A549 (cell line): Measurements from ENCODE around the gene TGFBRAP1. TPM values are rescaled to one million over a fixed set of nuclear protein-coding genes. Genes with fewer than 3 reads are reported as not detected.

Source experiments
- ATAC-seq, 2 experiments: fragments of 200-7000 bp in 1 of 2; fragments of >200 bp in 1 of 2; cut with Nextera tagmentation in 1 of 2; cut with Tn5 transposase in 1 of 2; 3 replicates each; pipeline versions ENCODE4 v1.8.0 to v1.9.1; 2018 to 2020; ENCODE audit warnings: mild to moderate bottlenecking in 1 of 2, moderate library complexity in 1 of 2
- CTCF ChIA-PET: fragments of 300-600 bp; sonication (Branson Sonifier 250); formaldehyde crosslinking; extraction: SDS; loops from one replicate; lab custom pipeline; 2021; ENCODE audit warnings: antibody characterized with exemption, inconsistent platforms; lab: Yijun Ruan, JAX
- POLR2A ChIA-PET: fragments of 350-600 bp; formaldehyde crosslinking; extraction: SDS; loops from one replicate; lab custom pipeline; 2021; ENCODE audit warnings: antibody characterized with exemption, inconsistent platforms; lab: Yijun Ruan, JAX
- DNase-seq, 2 experiments: peaks; one replicate each; pipeline versions ENCODE4 v3.0.0 to v3.0.0-alpha.2; 2011 to 2016; ENCODE audit warnings: low read depth in 1 of 2, low spot score in 1 of 2
- FAIRE-seq: peaks from 2 replicates; lab custom pipeline; 2011; peaks lifted over from hg19 to GRCh38; lab: Jason Lieb, UNC
- H3K27ac ChIP-seq, 2 experiments: fragments of >200 bp; sonication (Bioruptor Twin); formaldehyde crosslinking; 3 replicates each; pipeline ENCODE4 v1.5.1; 2016 to 2017
- H3K4me1 ChIP-seq: fragments of >200 bp; sonication (Bioruptor Twin); formaldehyde crosslinking; 3 replicates; pipeline ENCODE4 v1.6.1; 2016
- H3K4me2 ChIP-seq: fragments of >200 bp; sonication (Bioruptor Twin); formaldehyde crosslinking; 3 replicates; pipeline ENCODE4 v1.6.1; 2016
- H3K4me3 ChIP-seq: fragments of >200 bp; sonication (Bioruptor Twin); formaldehyde crosslinking; 3 replicates; pipeline ENCODE4 v1.5.1; 2016
- H3K9me3 ChIP-seq: fragments of >200 bp; sonication (Bioruptor Twin); formaldehyde crosslinking; 3 replicates; pipeline ENCODE4 v1.6.1; 2016
- ATOH8 ChIP-seq: fragments of 250-450 bp; sonication (Bioruptor Pico); IDR thresholded peaks from 2 replicates; pipeline ENCODE4 v1.5.0; 2020; ENCODE audit warnings: low read depth, mild to moderate bottlenecking, moderate library complexity
- CBX2 ChIP-seq: fragments of 200-600 bp; sonication (generic); IDR thresholded peaks from 2 replicates; pipeline ENCODE4 v1.6.1; 2016; ENCODE audit warnings: low read depth, mild to moderate bottlenecking, borderline replicate concordance
- CBX8 ChIP-seq: fragments of 200-600 bp; sonication (generic); IDR thresholded peaks from 2 replicates; pipeline ENCODE4 v1.6.1; 2016
- EHMT2 ChIP-seq: fragments of 200-600 bp; sonication (generic); IDR thresholded peaks from 2 replicates; pipeline ENCODE4 v1.6.1; 2016; ENCODE audit warnings: antibody characterized with exemption, low read depth, mild to moderate bottlenecking, moderate library complexity
- EP300 ChIP-seq, 2 experiments: fragments of >200 bp; sonication (Bioruptor Twin); formaldehyde crosslinking; IDR thresholded peaks; 2 replicates in 1 of 2; 3 replicates in 1 of 2; pipeline ENCODE4 v1.6.1; 2016 to 2017
- FOSB ChIP-seq: fragments of 250-450 bp; sonication (Bioruptor Pico); IDR thresholded peaks from 2 replicates; pipeline ENCODE4 v1.5.0; 2020; ENCODE audit warnings: mild to moderate bottlenecking, moderate library complexity
- FOXS1 ChIP-seq: fragments of 250-450 bp; sonication (Bioruptor Pico); IDR thresholded peaks from 2 replicates; pipeline ENCODE4 v1.5.0; 2020; ENCODE audit warnings: mild to moderate bottlenecking, moderate library complexity
- HES2 ChIP-seq: fragments of >200 bp; sonication (Bioruptor Twin); formaldehyde crosslinking; IDR thresholded peaks from 2 replicates; pipeline ENCODE4 v1.6.1; 2016
- HOXB13 ChIP-seq: fragments of 250-450 bp; sonication (Bioruptor Pico); IDR thresholded peaks from 2 replicates; pipeline ENCODE4 v1.5.0; 2020; ENCODE audit warnings: low read depth, mild to moderate bottlenecking, moderate library complexity
- HOXB5 ChIP-seq: fragments of 250-450 bp; sonication (Bioruptor Pico); IDR thresholded peaks from 2 replicates; pipeline ENCODE4 v1.5.0; 2020; ENCODE audit warnings: mild to moderate bottlenecking, moderate library complexity
- JUN ChIP-seq, 2 experiments: fragments of >200 bp; sonication (Bioruptor Twin); formaldehyde crosslinking; IDR thresholded peaks; 2 replicates in 1 of 2; 3 replicates in 1 of 2; pipeline ENCODE4 v1.6.1; 2016 to 2017
- JUNB ChIP-seq: fragments of >200 bp; sonication (Bioruptor Twin); formaldehyde crosslinking; IDR thresholded peaks from 2 replicates; pipeline ENCODE4 v1.6.1; 2016
- KDM1A ChIP-seq: fragments of 200-600 bp; sonication (generic); IDR thresholded peaks from 2 replicates; pipeline ENCODE4 v1.6.1; 2016; ENCODE audit warnings: low read depth, mild to moderate bottlenecking
- MAX ChIP-seq: IDR thresholded peaks from 2 replicates; pipeline ENCODE4 v1.6.1; 2012
- MYC ChIP-seq: IDR thresholded peaks from 2 replicates; pipeline ENCODE4 v1.6.1; 2012; ENCODE audit warnings: mild to moderate bottlenecking, inconsistent platforms, low read length, improper control_type of control experiment, borderline replicate concordance
- NR3C1 ChIP-seq: fragments of >200 bp; sonication (Bioruptor Twin); formaldehyde crosslinking; IDR thresholded peaks from 3 replicates; pipeline ENCODE4 v1.6.1; 2017
- PHF8 ChIP-seq: fragments of 200-600 bp; sonication (generic); IDR thresholded peaks from 2 replicates; pipeline ENCODE4 v1.6.1; 2016; ENCODE audit warnings: low read depth, mild to moderate bottlenecking, antibody characterized with exemption, moderate library complexity, borderline replicate concordance
- POLR2A ChIP-seq: IDR thresholded peaks from 2 replicates; pipeline ENCODE4 v1.6.1; 2012; ENCODE audit warnings: mild to moderate bottlenecking, low read length
- POLR2AphosphoS2 ChIP-seq: conservative IDR thresholded peaks from 2 replicates; pipeline ENCODE4 v1.6.1; 2012; ENCODE audit warnings: low read length, improper control_type of control experiment, inconsistent platforms
- RARB ChIP-seq: fragments of 250-450 bp; sonication (Bioruptor Pico); IDR thresholded peaks from 2 replicates; pipeline ENCODE4 v1.8.0; 2021; ENCODE audit warnings: mild to moderate bottlenecking, moderate library complexity
- RFX5 ChIP-seq: fragments of 450-650 bp; IDR thresholded peaks from 2 replicates; pipeline ENCODE4 v1.7.1; 2014; ENCODE audit warnings: antibody characterized with exemption, mild to moderate bottlenecking, moderate library complexity
- RNF2 ChIP-seq: fragments of 200-600 bp; sonication (generic); IDR thresholded peaks from 2 replicates; pipeline ENCODE4 v1.6.1; 2016; ENCODE audit warnings: low read depth, mild to moderate bottlenecking, antibody characterized with exemption, moderate library complexity, borderline replicate concordance
- ZFP36 ChIP-seq: fragments of 450-650 bp; IDR thresholded peaks from 2 replicates; pipeline ENCODE4 v1.6.1; 2014; ENCODE audit warnings: borderline replicate concordance; ENCODE audit not compliant: partially characterized antibody
- WGBS: methylation state at CpG from one replicate; pipeline ENCODE4 v1.1.6; 2017; ENCODE audit errors: missing lambda C conversion rate; 5-methylcytosine and 5-hydroxymethylcytosine counted together
- polyA plus RNA-seq, 4 experiments: library from polyadenylated mRNA; depleted of rRNA in 3 of 4; stranded (reverse); fragments of >200 nt; fragmentation: RNase III in 1 of 4; extraction: RNeasy Plus Mini Kit Qiagen cat#74134 plus additional on column Dnase treatment in 1 of 4; gene quantifications; 2 replicates in 3 of 4; 3 replicates in 1 of 4; pipeline ENCODE4 v1.2.3, GENCODE V29; 2011 to 2017
- TF ChIP-seq, protein P1 (sequence below): fragments of >200 bp; sonication (Bioruptor Twin); formaldehyde crosslinking; IDR thresholded peaks from 3 replicates; pipeline ENCODE4 v1.5.1; 2016
- TF ChIP-seq, protein P2 (sequence below): fragments of 150-350 bp; IDR thresholded peaks from 2 replicates; pipeline ENCODE4 v1.6.1; 2014; ENCODE audit warnings: low read depth, mild to moderate bottlenecking, low read length
- TF ChIP-seq, protein P3 (sequence below): IDR thresholded peaks from 2 replicates; pipeline ENCODE4 v1.6.1; 2012; ENCODE audit warnings: low read depth, borderline replicate concordance

Gene TGFBRAP1
- polyA plus RNA-seq, 2 of the 4 experiments (the other 2 are of a cell fraction) = 9.0 to 13.7 TPM

GRCh38 chr2:105299290-105299689, 30.2 kb downstream of the TGFBRAP1 start:
- POLR2A ChIA-PET = no interaction called here
- DNase-seq (peak; percentile 24 to 31), FAIRE-seq (no peak), ATAC-seq (peak; percentile 57 to 84; a peak in 4 of 6 replicates)
- WGBS = 83% methylated on average over 5 of the region's 5 CpGs
- CTCF ChIA-PET = interaction anchor here (0.8 to 2.1 kb wide), 3 partner anchors 10 to 20 kb away, joined by 3 to 6 read pairs (median 3); no protein-coding TSS in a partner anchor
- Histone ChIP-seq H3K9me3 (no peaks in the 10 kb centered on the region), H3K4me2 (no peak overlapping the region), H3K27ac (no peak overlapping the region), H3K4me3 (no peak overlapping the region), H3K4me1 (no peaks in the 10 kb centered on the region)
- TF ChIP-seq JUNB = no peak
- TF ChIP-seq RARB (CRISPR knock-in tag) = no peak
- TF ChIP-seq JUN (IDR thresholded peaks at IDR 0.05) = no peak
- no peak for TF ChIP-seq RNF2
- TF ChIP-seq HES2 = no peak
- no peak for TF ChIP-seq KDM1A
- TF ChIP-seq, protein P1, sequence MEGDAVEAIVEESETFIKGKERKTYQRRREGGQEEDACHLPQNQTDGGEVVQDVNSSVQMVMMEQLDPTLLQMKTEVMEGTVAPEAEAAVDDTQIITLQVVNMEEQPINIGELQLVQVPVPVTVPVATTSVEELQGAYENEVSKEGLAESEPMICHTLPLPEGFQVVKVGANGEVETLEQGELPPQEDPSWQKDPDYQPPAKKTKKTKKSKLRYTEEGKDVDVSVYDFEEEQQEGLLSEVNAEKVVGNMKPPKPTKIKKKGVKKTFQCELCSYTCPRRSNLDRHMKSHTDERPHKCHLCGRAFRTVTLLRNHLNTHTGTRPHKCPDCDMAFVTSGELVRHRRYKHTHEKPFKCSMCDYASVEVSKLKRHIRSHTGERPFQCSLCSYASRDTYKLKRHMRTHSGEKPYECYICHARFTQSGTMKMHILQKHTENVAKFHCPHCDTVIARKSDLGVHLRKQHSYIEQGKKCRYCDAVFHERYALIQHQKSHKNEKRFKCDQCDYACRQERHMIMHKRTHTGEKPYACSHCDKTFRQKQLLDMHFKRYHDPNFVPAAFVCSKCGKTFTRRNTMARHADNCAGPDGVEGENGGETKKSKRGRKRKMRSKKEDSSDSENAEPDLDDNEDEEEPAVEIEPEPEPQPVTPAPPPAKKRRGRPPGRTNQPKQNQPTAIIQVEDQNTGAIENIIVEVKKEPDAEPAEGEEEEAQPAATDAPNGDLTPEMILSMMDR = no peak

- ATAC-seq (no peak), DNase-seq (no peak), FAIRE-seq (no peak)
- Histone ChIP-seq H3K4me3 (no peak overlapping the region), H3K9me3 (no peaks in the 10 kb centered on the region), H3K27ac (no peak overlapping the region), H3K4me1 (no peaks in the 10 kb centered on the region), H3K4me2 (no peak overlapping the region)
- TF ChIP-seq RFX5 (no peak), ZFP36 (peak; percentile 71)
- TF ChIP-seq, protein P2, sequence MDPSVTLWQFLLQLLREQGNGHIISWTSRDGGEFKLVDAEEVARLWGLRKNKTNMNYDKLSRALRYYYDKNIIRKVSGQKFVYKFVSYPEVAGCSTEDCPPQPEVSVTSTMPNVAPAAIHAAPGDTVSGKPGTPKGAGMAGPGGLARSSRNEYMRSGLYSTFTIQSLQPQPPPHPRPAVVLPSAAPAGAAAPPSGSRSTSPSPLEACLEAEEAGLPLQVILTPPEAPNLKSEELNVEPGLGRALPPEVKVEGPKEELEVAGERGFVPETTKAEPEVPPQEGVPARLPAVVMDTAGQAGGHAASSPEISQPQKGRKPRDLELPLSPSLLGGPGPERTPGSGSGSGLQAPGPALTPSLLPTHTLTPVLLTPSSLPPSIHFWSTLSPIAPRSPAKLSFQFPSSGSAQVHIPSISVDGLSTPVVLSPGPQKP = no peak
- POLR2A ChIA-PET = no interaction called here
- 91% methylated on average over 3 of the region's 3 CpGs for WGBS
- CTCF ChIA-PET = interaction anchor here (1.1 to 1.9 kb wide), 3 partner anchors 10 to 184 kb away, joined by 3 to 7 read pairs (median 4); no protein-coding TSS in a partner anchor
Observed at GRCh38 chr2:105298017-105298416, 31.5 kb downstream of the TGFBRAP1 start.

DNA sequence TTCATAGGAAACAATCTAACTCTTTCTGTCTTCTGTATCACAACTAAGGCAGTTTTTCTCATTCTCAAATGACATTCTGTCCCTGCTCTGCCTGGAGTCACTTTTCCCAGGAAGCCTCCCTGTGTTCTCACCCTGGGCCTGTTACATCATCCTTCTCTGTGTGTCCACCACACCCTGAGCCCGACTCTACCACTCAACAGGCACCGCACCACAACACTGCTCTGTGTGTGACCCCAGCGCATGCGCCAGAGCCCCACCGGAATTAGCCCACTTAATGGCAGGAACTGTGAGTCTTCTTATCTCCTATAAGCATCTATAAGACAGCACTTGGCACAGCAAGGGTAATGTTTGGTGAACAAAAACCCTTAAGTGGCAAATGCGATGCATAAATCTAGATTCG, 32.3 kb downstream of the TGFBRAP1 start:
- no peak for DNase-seq
- H3K4me3 ChIP-seq = no peak overlapping the region
- CTCF ChIA-PET = interaction anchor here (1.2 to 1.9 kb wide), 2 partner anchors 10 to 17 kb away, joined by 4 to 7 read pairs; no protein-coding TSS in a partner anchor
- no peak for FAIRE-seq
- 92% methylated on average over 7 of the region's 7 CpGs for WGBS
- no peak overlapping the region for H3K4me2 ChIP-seq
- no peak overlapping the region for H3K27ac ChIP-seq
- POLR2A ChIA-PET = no interaction called here
- TF ChIP-seq PHF8 (no peak), HOXB5 (CRISPR knock-in tag) (no peak)
- TF ChIP-seq, protein P3, sequence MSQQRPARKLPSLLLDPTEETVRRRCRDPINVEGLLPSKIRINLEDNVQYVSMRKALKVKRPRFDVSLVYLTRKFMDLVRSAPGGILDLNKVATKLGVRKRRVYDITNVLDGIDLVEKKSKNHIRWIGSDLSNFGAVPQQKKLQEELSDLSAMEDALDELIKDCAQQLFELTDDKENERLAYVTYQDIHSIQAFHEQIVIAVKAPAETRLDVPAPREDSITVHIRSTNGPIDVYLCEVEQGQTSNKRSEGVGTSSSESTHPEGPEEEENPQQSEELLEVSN = no peak
- H3K9me3 ChIP-seq = no peaks in the 10 kb centered on the region
- no peak for ATAC-seq
- no peaks in the 10 kb centered on the region for H3K4me1 ChIP-seq

- ChIA-PET CTCF (interaction anchor here (0.7 to 2.1 kb wide), 5 partner anchors 14 to 185 kb away, joined by 3 to 9 read pairs (median 3); no protein-coding TSS in a partner anchor), POLR2A (no interaction called here)
- no peak for FAIRE-seq
- DNase-seq = no peak
- Histone ChIP-seq H3K4me1 (no peaks in the 10 kb centered on the region), H3K9me3 (no peaks in the 10 kb centered on the region), H3K4me2 (no peak overlapping the region), H3K27ac (no peak overlapping the region), H3K4me3 (no peak overlapping the region)
- WGBS = 87% methylated on average over 7 of the region's 7 CpGs
- ATAC-seq = no peak
- TF ChIP-seq EHMT2 = no peak
- no peak for TF ChIP-seq ATOH8 (CRISPR knock-in tag)
- TF ChIP-seq MYC = no peak
- TF ChIP-seq CBX8 = no peak
- TF ChIP-seq EP300 (IDR thresholded peaks at IDR 0.05) = no peak
- no peak for TF ChIP-seq FOXS1 (CRISPR knock-in tag)
- no peak for TF ChIP-seq KDM1A
- no peak for TF ChIP-seq POLR2AphosphoS2
- TF ChIP-seq POLR2A = no peak
- no peak for TF ChIP-seq MAX
- no peak for TF ChIP-seq NR3C1
- TF ChIP-seq CBX2 = no peak
- no peak for TF ChIP-seq FOSB (CRISPR knock-in tag)
- no peak for TF ChIP-seq HOXB13
Observed at GRCh38 chr2:105296017-105296611, 33.4 kb downstream of the TGFBRAP1 start.
